ENCODE measurements around the gene B4GALNT4.

DNA sequence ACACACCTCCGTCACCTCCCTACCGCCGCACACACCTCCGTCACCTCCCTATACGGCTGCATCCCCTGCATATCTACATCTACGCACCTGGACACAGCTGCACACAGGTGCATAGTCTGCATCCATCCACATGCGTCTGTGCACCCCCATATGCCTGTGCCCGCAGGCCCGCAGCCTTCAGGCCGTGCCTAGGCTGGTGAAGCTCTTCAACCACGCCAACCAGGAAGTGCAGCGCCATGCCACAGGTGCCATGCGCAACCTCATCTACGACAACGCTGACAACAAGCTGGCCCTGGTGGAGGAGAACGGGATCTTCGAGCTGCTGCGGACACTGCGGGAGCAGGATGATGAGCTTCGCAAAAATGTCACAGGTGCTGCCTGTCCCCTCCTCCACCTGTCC, 29.5 kb downstream of the B4GALNT4 start:
- TF ChIP-seq EP300 (IDR thresholded peaks at IDR 0.05), result no peak
- TF ChIP-seq, protein P1, sequence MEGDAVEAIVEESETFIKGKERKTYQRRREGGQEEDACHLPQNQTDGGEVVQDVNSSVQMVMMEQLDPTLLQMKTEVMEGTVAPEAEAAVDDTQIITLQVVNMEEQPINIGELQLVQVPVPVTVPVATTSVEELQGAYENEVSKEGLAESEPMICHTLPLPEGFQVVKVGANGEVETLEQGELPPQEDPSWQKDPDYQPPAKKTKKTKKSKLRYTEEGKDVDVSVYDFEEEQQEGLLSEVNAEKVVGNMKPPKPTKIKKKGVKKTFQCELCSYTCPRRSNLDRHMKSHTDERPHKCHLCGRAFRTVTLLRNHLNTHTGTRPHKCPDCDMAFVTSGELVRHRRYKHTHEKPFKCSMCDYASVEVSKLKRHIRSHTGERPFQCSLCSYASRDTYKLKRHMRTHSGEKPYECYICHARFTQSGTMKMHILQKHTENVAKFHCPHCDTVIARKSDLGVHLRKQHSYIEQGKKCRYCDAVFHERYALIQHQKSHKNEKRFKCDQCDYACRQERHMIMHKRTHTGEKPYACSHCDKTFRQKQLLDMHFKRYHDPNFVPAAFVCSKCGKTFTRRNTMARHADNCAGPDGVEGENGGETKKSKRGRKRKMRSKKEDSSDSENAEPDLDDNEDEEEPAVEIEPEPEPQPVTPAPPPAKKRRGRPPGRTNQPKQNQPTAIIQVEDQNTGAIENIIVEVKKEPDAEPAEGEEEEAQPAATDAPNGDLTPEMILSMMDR (IDR thresholded peaks at IDR 0.05), result no peak

Measured in tibial nerve (tissue), 4 donors.